H1 (cell line): ENCODE data around the gene IL21R. TPM values are rescaled to one million over a fixed set of nuclear protein-coding genes. Genes with fewer than 3 reads are reported as not detected.

Source experiments
- BRCA1 ChIP-seq: IDR thresholded peaks from 2 replicates; pipeline ENCODE4 v1.6.1; 2012; ENCODE audit warnings: low read depth, low read length, improper control_type of control experiment
- CHD1 ChIP-seq: IDR thresholded peaks from 2 replicates; pipeline ENCODE4 v1.6.1; 2012; ENCODE audit warnings: low read depth, low read length, improper control_type of control experiment
- CTBP2 ChIP-seq: IDR thresholded peaks from 2 replicates; pipeline ENCODE4 v1.7.0; 2011; ENCODE audit warnings: borderline replicate concordance, mild to moderate bottlenecking, moderate library complexity, mixed read lengths, low read length; ENCODE audit not compliant: insufficient read depth, insufficient read length
- GABPA ChIP-seq: IDR thresholded peaks from 2 replicates; pipeline ENCODE4 v1.6.1; 2011; ENCODE audit warnings: mild to moderate bottlenecking, low read length, moderate library complexity, borderline replicate concordance; ENCODE audit not compliant: insufficient read depth
- HDAC2 ChIP-seq, 2 experiments: fragments of 300-600 bp in 1 of 2; sonication (generic) in 1 of 2; IDR thresholded peaks; 2 replicates each; pipeline ENCODE4 v1.6.1; 2011 to 2012; ENCODE audit warnings: low read depth in 2 of 2, low read length in 2 of 2, mild to moderate bottlenecking in 2 of 2, moderate library complexity in 2 of 2, borderline replicate concordance in 1 of 2, inconsistent platforms in 1 of 2
- KDM5A ChIP-seq: fragments of 200-600 bp; IDR thresholded peaks from 2 replicates; pipeline ENCODE4 v1.7.1; 2012; ENCODE audit warnings: mild to moderate bottlenecking, low read length, inconsistent platforms, mixed read lengths
- MAFK ChIP-seq: IDR thresholded peaks from 2 replicates; pipeline ENCODE4 v1.6.1; 2012; ENCODE audit warnings: low read depth, mild to moderate bottlenecking, improper control_type of control experiment, low read length
- MAX ChIP-seq: IDR thresholded peaks from 2 replicates; pipeline ENCODE4 v1.6.1; 2012; ENCODE audit warnings: inconsistent platforms
- SP4 ChIP-seq: IDR thresholded peaks from 2 replicates; pipeline ENCODE4 v1.6.1; 2012; ENCODE audit warnings: low read length, inconsistent platforms
- SRF ChIP-seq: IDR thresholded peaks from 2 replicates; pipeline ENCODE4 v1.6.1; 2011; ENCODE audit warnings: mild to moderate bottlenecking, low read depth, low read length, moderate library complexity
- TAF7 ChIP-seq: optimal IDR thresholded peaks from 2 replicates; pipeline ENCODE3; 2011; ENCODE audit warnings: low read depth, mild to moderate bottlenecking, inconsistent platforms, low read length, moderate library complexity, borderline replicate concordance
- ZNF274 ChIP-seq: IDR thresholded peaks from 2 replicates; pipeline ENCODE4 v1.7.0; 2012; ENCODE audit warnings: low read length, borderline replicate concordance; ENCODE audit errors: extremely low read depth
- polyA plus RNA-seq, 7 experiments: library from polyadenylated mRNA; depleted of rRNA in 3 of 7; stranded (reverse) in 5 of 7; unstranded in 2 of 7; fragments of >200 nt in 5 of 7; fragments of 200-250 nt in 2 of 7; gene quantifications; 1 replicate in 5 of 7; 2 replicates in 1 of 7; 4 replicates in 1 of 7; pipeline versions ENCODE4 v1.2.1 to v1.2.3, GENCODE V29; 2011 to 2013; ENCODE audit warnings: missing spikeins in 2 of 7, mixed read lengths in 2 of 7
- total RNA-seq: library from RNA; stranded (reverse); fragmentation: NEBNext Ultra II Directional; extraction: Animal tissue kit (Norgen Biotek cat#: 25700); gene quantifications from 2 replicates; pipeline ENCODE4 v1.2.1, GENCODE V29; 2021

Gene IL21R
- total and polyA plus RNA-seq, 2 of the 8 experiments (the other 6 are each of a cell fraction or from before 2014, with no cell fraction given) = 0.34 to 0.70 TPM

DNA sequence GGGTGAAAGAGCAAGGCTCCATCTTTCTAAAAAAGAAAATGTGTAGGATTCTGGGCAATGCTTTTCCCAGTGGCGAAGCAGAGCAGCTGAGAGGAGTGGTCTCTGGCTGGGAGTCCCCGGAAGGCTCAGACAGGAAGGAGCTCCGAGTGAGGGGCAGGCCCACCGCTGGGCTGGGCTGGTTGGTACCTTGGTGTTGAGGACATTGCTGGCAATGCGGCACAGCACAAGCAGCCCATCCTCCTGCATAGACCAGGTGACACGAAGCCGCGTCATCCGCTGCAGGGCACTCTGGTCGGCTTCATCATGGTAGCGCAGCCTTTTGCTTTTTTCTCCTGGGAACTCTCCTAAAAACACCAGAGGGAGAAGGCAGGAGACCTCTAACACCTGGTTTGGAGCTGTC is 83.8 kb downstream of the IL21R start (continued):
- TF ChIP-seq CHD1 (no peak), BRCA1 (no peak), KDM5A (no peak), TAF7 (no peak), GABPA (no peak), SP4 (no peak), MAFK (no peak), MAX (no peak), ZNF274 (no peak), HDAC2 (IDR thresholded peaks at IDR 0.05; ENCODE audit: borderline replicate concordance in 1 of 2, low read depth in 2 of 2, low read length in 2 of 2) (no peak), SRF (no peak), CTBP2 (no peak)
